Measurements from ENCODE around the gene PODXL2.

DNA sequence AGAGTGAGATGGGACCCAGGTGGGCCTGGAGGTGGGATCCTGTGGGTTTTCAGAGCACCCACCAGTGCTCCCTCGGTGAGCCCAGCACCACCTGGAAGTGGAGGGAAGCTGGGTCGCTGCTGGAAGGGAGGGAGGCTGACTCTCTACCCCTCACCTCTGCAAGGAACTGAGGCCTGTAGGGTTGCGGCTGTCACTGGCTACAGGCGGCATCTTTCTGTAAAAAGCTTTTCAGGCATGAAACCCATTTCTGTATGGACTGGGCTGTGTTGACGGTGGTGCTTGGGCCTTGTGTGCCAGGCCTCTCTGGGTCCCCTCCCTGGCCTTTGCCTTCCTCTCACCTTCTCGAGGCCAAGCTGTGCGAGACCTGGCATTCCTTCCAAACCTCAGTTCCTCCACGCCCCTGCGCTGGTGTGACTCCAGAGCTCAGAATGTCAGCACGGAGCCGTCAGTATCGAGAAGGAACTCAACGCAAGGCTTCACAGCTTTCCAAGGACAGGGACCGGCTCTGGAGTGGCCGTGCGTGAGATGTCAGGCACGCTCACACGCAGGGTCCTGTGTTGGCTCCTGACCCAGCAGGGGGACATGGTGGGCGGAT is 60.4 kb downstream of the PODXL2 start:
- TF ChIP-seq POLR2A (IDR thresholded peaks at IDR 0.05; ENCODE audit: low read depth, low read length) (0 out of 2 replicates have a peak, but pooled peaks have one; percentile 43), TAF1 (IDR thresholded peaks at IDR 0.05; ENCODE audit: low read depth, low read length) (no peak)
